PC-9 (cell line): ENCODE results near the gene MOSPD3. TPM values are rescaled to one million over a fixed set of nuclear protein-coding genes. Genes with fewer than 3 reads are reported as not detected.

Source experiments
- BruUV-seq: library from RNA; stranded (reverse); fragments of 400-500 nt; replicated peaks from 2 replicates; lab custom pipeline; 2021; lab: Mats Ljungman, UMichigan
- CTCF ChIA-PET: fragments of 300-600 bp; sonication (Branson Sonifier 250); formaldehyde crosslinking; loops from one replicate; lab custom pipeline; 2022; ENCODE audit warnings: antibody characterized with exemption; lab: Charles Lee
- POLR2A ChIA-PET: fragments of 300-600 bp; sonication (Branson Sonifier 250); formaldehyde crosslinking; loops from one replicate; lab custom pipeline; 2022; ENCODE audit warnings: antibody characterized with exemption; ENCODE audit not compliant: unreplicated experiment; lab: Charles Lee
- DNase-seq, 2 experiments: peaks; one replicate each; pipeline versions ENCODE4 v3.0.0 to v3.0.0-alpha.2; 2015 to 2022; ENCODE audit warnings: mixed read lengths in 1 of 2
- H2AFZ ChIP-seq: fragments of 200-600 bp; sonication (generic); 2 replicates; pipeline ENCODE4 v1.8.1; 2017; ENCODE audit warnings: antibody characterized with exemption
- H3F3A ChIP-seq: fragments of 200-600 bp; sonication (generic); 2 replicates; pipeline ENCODE4 v1.8.1; 2017; ENCODE audit warnings: antibody characterized with exemption, mild to moderate bottlenecking, low read depth; ENCODE audit not compliant: insufficient read depth
- H3K27ac ChIP-seq: fragments of 200-600 bp; sonication (generic); 2 replicates; pipeline ENCODE4 v1.6.1; 2016; ENCODE audit warnings: mixed run types
- H3K27me3 ChIP-seq: fragments of 200-600 bp; sonication (generic); 2 replicates; pipeline ENCODE4 v1.6.1; 2016; ENCODE audit warnings: low read depth, mixed run types; ENCODE audit not compliant: insufficient read depth
- H3K36me3 ChIP-seq: fragments of 200-600 bp; sonication (generic); 2 replicates; pipeline ENCODE4 v1.6.1; 2016; ENCODE audit warnings: low read depth, mixed run types
- H3K4me1 ChIP-seq: fragments of 200-600 bp; sonication (generic); replicated peaks from 2 replicates; pipeline ENCODE4 v1.6.1; 2016; ENCODE audit warnings: mixed run types; ENCODE audit not compliant: insufficient read depth
- H3K4me2 ChIP-seq: fragments of 200-600 bp; sonication (generic); 2 replicates; pipeline ENCODE4 v1.6.1; 2017; ENCODE audit warnings: mixed run types
- H3K4me3 ChIP-seq: fragments of 200-600 bp; sonication (generic); 2 replicates; pipeline ENCODE4 v1.6.1; 2016; ENCODE audit warnings: mixed run types
- H3K79me2 ChIP-seq: fragments of 200-600 bp; sonication (generic); 2 replicates; pipeline ENCODE4 v1.6.1; 2017; ENCODE audit warnings: low read depth, mixed run types
- H3K9me2 ChIP-seq: fragments of 200-600 bp; sonication (generic); 2 replicates; pipeline ENCODE4 v1.8.1; 2017; ENCODE audit warnings: mild to moderate bottlenecking; ENCODE audit not compliant: insufficient read depth
- H3K9me3 ChIP-seq: fragments of 200-600 bp; sonication (generic); 2 replicates; pipeline ENCODE4 v1.8.1; 2016; ENCODE audit warnings: low read depth; ENCODE audit not compliant: insufficient read depth
- H4K20me1 ChIP-seq: fragments of 200-600 bp; sonication (generic); 2 replicates; pipeline ENCODE4 v1.8.1; 2017; ENCODE audit not compliant: insufficient read depth
- CTCF ChIP-seq: fragments of 200-600 bp; sonication (generic); conservative IDR thresholded peaks from 2 replicates; pipeline ENCODE4 v1.6.1; 2017; ENCODE audit warnings: mixed run types, antibody characterized with exemption, mild to moderate bottlenecking, moderate library complexity
- EZH2 ChIP-seq: fragments of 200-600 bp; sonication (generic); IDR thresholded peaks from 2 replicates; pipeline ENCODE4 v1.8.0; 2017; ENCODE audit warnings: antibody characterized with exemption, low read depth
- intact Hi-C: fragments of 100-400 bp; cut with micrococcal nuclease; formaldehyde crosslinking; loops from one replicate; pipeline ENCODE4 v1.10.0; 2022; ENCODE audit not compliant: unreplicated experiment
- total RNA-seq: library from RNA; stranded (reverse); gene quantifications from 2 replicates; pipeline ENCODE4 v1.2.3, GENCODE V29; 2021

The MOSPD3 gene
- total RNA-seq, 1 experiment from 2014 or later = 38.1 TPM

- intact Hi-C loops = no loop called here
- Histone ChIP-seq H3K36me3 (no peaks in the 10 kb centered on the region), H3F3A (peaks cover 15% of the 10 kb centered on the region; the same call in 1 of the 2 replicates), H2AFZ (no peak overlapping the region), H4K20me1 (no peaks in the 10 kb centered on the region), H3K4me1 (peaks cover 5% of the 10 kb centered on the region), H3K9me3 (no peaks in the 10 kb centered on the region), H3K79me2 (no peaks in the 10 kb centered on the region), H3K27ac (no peak overlapping the region), H3K4me2 (no peak overlapping the region), H3K9me2 (no peaks in the 10 kb centered on the region), H3K27me3 (no peaks in the 10 kb centered on the region), H3K4me3 (no peak overlapping the region)
- ChIA-PET CTCF (no interaction called here), POLR2A (interaction anchor here (0.5 kb wide), 1 partner anchor 92 kb away, joined by 5 read pairs; the partner anchor contains the start of gene POP7)
- DNase-seq = no peak
- no TSS peak for BruUV-seq
- TF ChIP-seq CTCF = no peak
- TF ChIP-seq EZH2 = no peak
Observed at GRCh38 chr7:100614308-100614861, 2.0 kb downstream of the MOSPD3 start.

DNA sequence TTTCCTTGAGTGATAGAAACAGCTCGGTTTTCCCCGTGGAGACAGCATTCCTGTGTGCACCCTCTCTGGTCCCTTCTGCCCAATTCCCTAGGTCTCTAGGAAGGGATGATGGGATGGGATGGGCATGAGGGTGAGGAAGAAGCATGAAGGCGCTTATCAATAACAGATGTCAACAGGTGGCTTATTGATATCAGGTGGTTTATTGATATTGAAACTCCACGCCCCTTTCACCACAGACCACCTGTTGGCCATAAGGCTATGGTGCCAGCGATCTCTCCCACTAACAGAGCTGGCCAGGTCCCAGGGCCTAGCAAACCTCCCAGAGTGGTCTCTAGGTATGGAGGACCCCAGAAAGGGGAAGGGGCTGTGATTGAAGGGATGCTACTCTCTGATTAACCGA, 7.9 kb downstream of the MOSPD3 start:
- Histone ChIP-seq H4K20me1 (no peaks in the 10 kb centered on the region), H3K4me3 (no peak overlapping the region), H3K27ac (no peak overlapping the region), H3K4me1 (no peaks in the 10 kb centered on the region), H3K9me3 (no peaks in the 10 kb centered on the region), H3K79me2 (no peaks in the 10 kb centered on the region), H3K27me3 (no peaks in the 10 kb centered on the region), H3K9me2 (no peaks in the 10 kb centered on the region), H3F3A (no peaks in the 10 kb centered on the region), H2AFZ (no peak overlapping the region), H3K4me2 (no peak overlapping the region), H3K36me3 (no peaks in the 10 kb centered on the region)
- intact Hi-C loops = no loop called here
- BruUV-seq = no TSS peak
- no peak for DNase-seq
- CTCF ChIA-PET = interaction anchor here (0.6 kb wide), 1 partner anchor 163 kb away, joined by 3 read pairs; no protein-coding TSS in a partner anchor
- no peak for TF ChIP-seq EZH2
- no peak for TF ChIP-seq CTCF
- POLR2A ChIA-PET = interaction anchor here (0.6 kb wide), 1 partner anchor 34 kb away, joined by 7 read pairs; no protein-coding TSS in a partner anchor

- H4K20me1 ChIP-seq = no peaks in the 10 kb centered on the region
- no peaks in the 10 kb centered on the region for H3K9me2 ChIP-seq
- BruUV-seq = no TSS peak
- no peak overlapping the region for H3K4me2 ChIP-seq
- H3K36me3 ChIP-seq = no peaks in the 10 kb centered on the region
- ChIA-PET CTCF (interaction anchor here (0.6 kb wide), 1 partner anchor 163 kb away, joined by 3 read pairs; no protein-coding TSS in a partner anchor), POLR2A (interaction anchor here (0.6 kb wide), 1 partner anchor 33 kb away, joined by 7 read pairs; no protein-coding TSS in a partner anchor)
- no peak overlapping the region for H3K27ac ChIP-seq
- H3K9me3 ChIP-seq = no peaks in the 10 kb centered on the region
- no peak for TF ChIP-seq EZH2
- no peak for TF ChIP-seq CTCF
- H3F3A ChIP-seq = peaks cover 5% of the 10 kb centered on the region; the same call in 1 of the 2 replicates
- intact Hi-C loops = no loop called here
- H3K4me3 ChIP-seq = no peak overlapping the region
- H2AFZ ChIP-seq = no peak overlapping the region
- H3K79me2 ChIP-seq = no peaks in the 10 kb centered on the region
- DNase-seq = no peak
- H3K4me1 ChIP-seq = no peaks in the 10 kb centered on the region
- no peaks in the 10 kb centered on the region for H3K27me3 ChIP-seq
Observed at GRCh38 chr7:100620804-100621203, 8.5 kb downstream of the MOSPD3 start.
